IMR-90 (cell line): ENCODE data around the gene KCTD11. TPM values are rescaled to one million over a fixed set of nuclear protein-coding genes. Genes with fewer than 3 reads are reported as not detected.

ENCODE experiments used
- ATAC-seq: fragments of 200-7000 bp; cut with Tn5 transposase; 2 replicates; pipeline ENCODE4 v1.9.1; 2020; ENCODE audit warnings: low read depth, mild to moderate bottlenecking, moderate library complexity
- BruUV-seq: library from RNA; stranded (reverse); fragments of 400-500 nt; replicated peaks from 2 replicates; lab custom pipeline; 2021; lab: Mats Ljungman, UMichigan
- CTCF ChIA-PET: fragments of 300-600 bp; formaldehyde crosslinking; extraction: SDS; loops from one replicate; lab custom pipeline; 2021; ENCODE audit warnings: antibody characterized with exemption; lab: Yijun Ruan, JAX
- POLR2A ChIA-PET: fragments of 300-600 bp; sonication (Branson Sonifier 250); formaldehyde crosslinking; loops from one replicate; lab custom pipeline; 2022; ENCODE audit warnings: antibody characterized with exemption; ENCODE audit not compliant: unreplicated experiment; lab: Charles Lee
- DNase-seq: peaks from one replicate; pipeline ENCODE4 v3.0.0; 2013
- H2AFZ ChIP-seq: replicated peaks from 2 replicates; pipeline ENCODE3; 2013; ENCODE audit warnings: low read length, mild to moderate bottlenecking; ENCODE audit not compliant: poor library complexity
- H2AK5ac ChIP-seq: 2 replicates; pipeline ENCODE4 v1.6.1; 2013; ENCODE audit warnings: low read depth, low read length, inconsistent platforms
- H2AK9ac ChIP-seq: replicated peaks from 2 replicates; pipeline ENCODE3; 2013; ENCODE audit warnings: mild to moderate bottlenecking, low read depth, low read length, moderate library complexity; ENCODE audit not compliant: poor library complexity
- H2BK120ac ChIP-seq: 2 replicates; pipeline ENCODE4 v1.6.1; 2013; ENCODE audit warnings: low read depth, low read length, inconsistent platforms
- H2BK15ac ChIP-seq: 3 replicates; pipeline ENCODE4 v1.6.1; 2013; ENCODE audit warnings: low read depth, low read length, inconsistent platforms
- H2BK20ac ChIP-seq: 2 replicates; pipeline ENCODE4 v1.6.1; 2013; ENCODE audit warnings: low read depth, mild to moderate bottlenecking, inconsistent platforms, low read length, moderate library complexity
- H2BK5ac ChIP-seq: 2 replicates; pipeline ENCODE4 v1.6.1; 2013; ENCODE audit warnings: mild to moderate bottlenecking, low read depth, low read length, inconsistent platforms; ENCODE audit not compliant: poor library complexity, severe bottlenecking
- H3K14ac ChIP-seq: replicated peaks from 2 replicates; pipeline ENCODE4 v1.6.1; 2013; ENCODE audit warnings: low read depth, low read length, inconsistent platforms
- H3K18ac ChIP-seq: 2 replicates; pipeline ENCODE4 v1.6.1; 2013; ENCODE audit warnings: low read depth, low read length, control low read depth
- H3K23ac ChIP-seq: 2 replicates; pipeline ENCODE4 v1.6.1; 2013; ENCODE audit warnings: low read depth, low read length, inconsistent platforms
- H3K27ac ChIP-seq: 2 replicates; pipeline ENCODE4 v1.5.1; 2013; ENCODE audit warnings: mild to moderate bottlenecking, control low read depth, low read length; ENCODE audit not compliant: insufficient read depth
- H3K27me3 ChIP-seq: 2 replicates; pipeline ENCODE4 v1.6.1; 2013; ENCODE audit warnings: low read length; ENCODE audit not compliant: control insufficient read depth, insufficient read depth
- H3K36me3 ChIP-seq: 2 replicates; pipeline ENCODE4 v1.6.1; 2013; ENCODE audit warnings: low read length, mixed read lengths; ENCODE audit not compliant: control insufficient read depth, insufficient read depth
- H3K4ac ChIP-seq: 2 replicates; pipeline ENCODE4 v1.6.1; 2013; ENCODE audit warnings: low read depth, low read length, inconsistent platforms
- H3K4me1 ChIP-seq: 2 replicates; pipeline ENCODE4 v1.6.1; 2013; ENCODE audit warnings: low read length, mixed read lengths; ENCODE audit not compliant: control insufficient read depth, insufficient read depth
- H3K4me2 ChIP-seq: 2 replicates; pipeline ENCODE4 v1.6.1; 2013; ENCODE audit warnings: low read depth, mild to moderate bottlenecking, control low read depth, low read length, moderate library complexity
- H3K4me3 ChIP-seq: 2 replicates; pipeline ENCODE4 v1.5.1; 2013; ENCODE audit warnings: low read depth, mild to moderate bottlenecking, control low read depth, low read length, moderate library complexity; ENCODE audit not compliant: insufficient read depth
- H3K56ac ChIP-seq: 2 replicates; pipeline ENCODE4 v1.6.1; 2013; ENCODE audit warnings: low read length, inconsistent platforms; ENCODE audit not compliant: insufficient read depth; ENCODE audit errors: extremely low read depth
- H3K79me1 ChIP-seq, 2 experiments: 2 replicates each; pipeline ENCODE4 v1.6.1; 2013; ENCODE audit warnings: low read length in 2 of 2, inconsistent platforms in 1 of 2, low read depth in 1 of 2
- H3K9ac ChIP-seq: 2 replicates; pipeline ENCODE4 v1.6.1; 2013; ENCODE audit warnings: low read depth, low read length, control low read depth
- H3K9me1 ChIP-seq: 2 replicates; pipeline ENCODE4 v1.6.1; 2013; ENCODE audit warnings: low read length, inconsistent platforms; ENCODE audit not compliant: insufficient read depth
- H3K9me3 ChIP-seq: 2 replicates; pipeline ENCODE4 v1.6.1; 2013; ENCODE audit warnings: low read length; ENCODE audit not compliant: control insufficient read depth, insufficient read depth
- H4K20me1 ChIP-seq: 2 replicates; pipeline ENCODE4 v1.6.1; 2013; ENCODE audit warnings: low read length, inconsistent platforms; ENCODE audit not compliant: insufficient read depth
- H4K5ac ChIP-seq: 2 replicates; pipeline ENCODE4 v1.6.1; 2013; ENCODE audit warnings: mild to moderate bottlenecking, low read depth, low read length, control low read depth
- H4K8ac ChIP-seq, 2 experiments: 2 replicates each; pipeline ENCODE4 v1.6.1; 2013; ENCODE audit warnings: low read depth in 2 of 2, low read length in 2 of 2, control low read depth in 1 of 2, inconsistent platforms in 1 of 2
- H4K91ac ChIP-seq: 2 replicates; pipeline ENCODE4 v1.6.1; 2013; ENCODE audit warnings: low read depth, low read length, inconsistent platforms; ENCODE audit not compliant: insufficient read depth
- CTCF ChIP-seq: conservative IDR thresholded peaks from 2 replicates; pipeline ENCODE4 v1.5.1; 2012; ENCODE audit warnings: mild to moderate bottlenecking, low read depth, low read length, improper control_type of control experiment
- MAFK ChIP-seq: IDR thresholded peaks from 2 replicates; pipeline ENCODE4 v1.6.1; 2012; ENCODE audit warnings: low read depth, low read length, improper control_type of control experiment
- MXI1 ChIP-seq: IDR thresholded peaks from 2 replicates; pipeline ENCODE4 v1.6.1; 2012; ENCODE audit warnings: low read depth, mild to moderate bottlenecking, low read length, moderate library complexity, borderline replicate concordance
- POLR2A ChIP-seq: IDR thresholded peaks from 2 replicates; pipeline ENCODE4 v1.6.1; 2012; ENCODE audit warnings: mild to moderate bottlenecking, low read depth, low read length
- SMC3 ChIP-seq: fragments of 150-350 bp; IDR thresholded peaks from 2 replicates; pipeline ENCODE4 v1.6.1; 2016; ENCODE audit warnings: low read depth, mild to moderate bottlenecking, antibody characterized with exemption, low read length, moderate library complexity
- USF2 ChIP-seq: fragments of 150-350 bp; IDR thresholded peaks from 2 replicates; pipeline ENCODE4 v1.6.1; 2017; ENCODE audit warnings: mild to moderate bottlenecking, antibody characterized with exemption, low read length, low read depth
- WGBS, 2 experiments: methylation state at CpG; one replicate each; pipeline versions ENCODE4 v1.1.5 to v1.1.7; 2013; ENCODE audit warnings: missing lambda C conversion rate in 2 of 2; ENCODE audit not compliant: insufficient read length in 1 of 2; ENCODE audit errors: extremely low coverage in 2 of 2; 5-methylcytosine and 5-hydroxymethylcytosine counted together
- dilution Hi-C: fragments of 300-500 bp; cut with HindIII; formaldehyde crosslinking; loops from one replicate; pipeline ENCODE4 v1.14.3; 2018; ENCODE audit warnings: low sequenced_read_pairs; ENCODE audit not compliant: unreplicated experiment
- in situ Hi-C: fragments of 300-500 bp; cut with MboI; formaldehyde crosslinking; loops from 3 replicates; pipeline ENCODE4 v1.14.3; 2019; ENCODE audit warnings: low sequenced_read_pairs, inconsistent platforms, mixed read lengths
- intact Hi-C: fragments of 100-400 bp; cut with micrococcal nuclease; formaldehyde crosslinking; loops from 2 replicates; pipeline ENCODE4 v1.10.0; 2022
- polyA plus RNA-seq, 3 experiments: library from polyadenylated mRNA; depleted of rRNA; stranded (reverse); fragments of >200 nt; gene quantifications; 2 replicates each; pipeline ENCODE4 v1.2.3, GENCODE V29; 2012; ENCODE audit warnings: low replicate concordance in 1 of 3
- total RNA-seq: library from RNA; depleted of rRNA; stranded (reverse); fragments of >200 nt; gene quantifications from 2 replicates; pipeline ENCODE4 v1.2.3, GENCODE V29; 2012

The KCTD11 gene
- total and polyA plus RNA-seq, 2 of the 4 experiments (the other 2 are of a cell fraction), result 10.8 to 16.4 TPM

GRCh38 chr17:7336240-7337175 is 15.5 kb upstream of the KCTD11 start, which contains the start of gene ACAP1:
ACAP1 (plus strand) TSS chr17:7336529; CDS start chr17:7336735, 206 bp downstream.
- no peak within 1 kb of the TSS for H3K56ac ChIP-seq
- no peak within 1 kb of the TSS for H3K4ac ChIP-seq
- H2AK9ac ChIP-seq, result peak within 1 kb of the TSS; percentile 16
- no peak within 1 kb of the TSS for H4K8ac ChIP-seq
- H3K14ac ChIP-seq, result no peak within 1 kb of the TSS
- H3K27me3 ChIP-seq, result peaks cover 12% of the 10 kb centered on the region
- H3K4me1 ChIP-seq, result no peaks in the 10 kb centered on the region
- no peak within 1 kb of the TSS for H3K23ac ChIP-seq
- in situ Hi-C loops (no loop called here), intact Hi-C loops (no loop called here), dilution Hi-C loops (no loop called here)
- H3K27ac ChIP-seq, result no peak within 1 kb of the TSS
- H2BK20ac ChIP-seq, result no peak within 1 kb of the TSS
- H2BK120ac ChIP-seq, result no peak within 1 kb of the TSS
- H4K5ac ChIP-seq, result no peak within 1 kb of the TSS
- no peaks in the 10 kb centered on the region for H3K9me1 ChIP-seq
- no peak within 1 kb of the TSS for H3K9ac ChIP-seq
- no peak within 1 kb of the TSS for H4K91ac ChIP-seq
- 67% methylated on average over 1 of the region's 17 CpGs; no CpG with 5 or more reads in 1 of the 2 experiments for WGBS, 2 experiments
- H3K9me3 ChIP-seq, result no peaks in the 10 kb centered on the region
- no peak within 1 kb of the TSS for H3K4me2 ChIP-seq
- H4K20me1 ChIP-seq, result no peaks in the 10 kb centered on the region
- DNase-seq, result no peak
- H2BK15ac ChIP-seq, result no peak within 1 kb of the TSS
- no TSS peak for BruUV-seq
- no peak within 1 kb of the TSS for H3K18ac ChIP-seq
- TF ChIP-seq CTCF (no peak), MAFK (no peak), POLR2A (no peak), USF2 (no peak), MXI1 (no peak), SMC3 (no peak)
- no peak within 1 kb of the TSS for H3K4me3 ChIP-seq
- H2BK5ac ChIP-seq, result no peak within 1 kb of the TSS
- no peak within 1 kb of the TSS for H2AK5ac ChIP-seq
- H3K36me3 ChIP-seq, result no peaks in the 10 kb centered on the region
- ChIA-PET CTCF (no interaction called here), POLR2A (no interaction called here)
- peak within 1 kb of the TSS; percentile 51 for H2AFZ ChIP-seq
- peak; percentile 17; the same call in 1 of the 2 replicates for ATAC-seq
- no peaks in the 10 kb centered on the region for H3K79me1 ChIP-seq
